H1 (cell line): ENCODE results near the gene TAF1B. TPM values are rescaled to one million over a fixed set of nuclear protein-coding genes. Genes with fewer than 3 reads are reported as not detected.

ENCODE experiments used
- BACH1 ChIP-seq: IDR thresholded peaks from 2 replicates; pipeline ENCODE4 v1.6.1; 2012; ENCODE audit warnings: low read length, improper control_type of control experiment
- CTBP2 ChIP-seq: IDR thresholded peaks from 2 replicates; pipeline ENCODE4 v1.7.0; 2011; ENCODE audit warnings: borderline replicate concordance, mild to moderate bottlenecking, moderate library complexity, mixed read lengths, low read length; ENCODE audit not compliant: insufficient read depth, insufficient read length
- EP300 ChIP-seq, 2 experiments: IDR thresholded peaks; 1 replicate in 1 of 2; 2 replicates in 1 of 2; pipeline ENCODE4 v1.6.1; 2011 to 2012; ENCODE audit warnings: low read depth in 2 of 2, low read length in 2 of 2, mild to moderate bottlenecking in 2 of 2, borderline replicate concordance in 1 of 2, inconsistent platforms in 1 of 2, moderate library complexity in 1 of 2
- GABPA ChIP-seq: IDR thresholded peaks from 2 replicates; pipeline ENCODE4 v1.6.1; 2011; ENCODE audit warnings: mild to moderate bottlenecking, low read length, moderate library complexity, borderline replicate concordance; ENCODE audit not compliant: insufficient read depth
- SRF ChIP-seq: IDR thresholded peaks from 2 replicates; pipeline ENCODE4 v1.6.1; 2011; ENCODE audit warnings: mild to moderate bottlenecking, low read depth, low read length, moderate library complexity
- SUZ12 ChIP-seq: fragments of 200-600 bp; sonication (generic); IDR thresholded peaks from 2 replicates; pipeline ENCODE4 v1.6.1; 2012; ENCODE audit warnings: mild to moderate bottlenecking, inconsistent platforms, low read length, moderate library complexity, mixed read lengths
- polyA plus RNA-seq, 7 experiments: library from polyadenylated mRNA; depleted of rRNA in 3 of 7; stranded (reverse) in 5 of 7; unstranded in 2 of 7; fragments of >200 nt in 5 of 7; fragments of 200-250 nt in 2 of 7; gene quantifications; 1 replicate in 5 of 7; 2 replicates in 1 of 7; 4 replicates in 1 of 7; pipeline versions ENCODE4 v1.2.1 to v1.2.3, GENCODE V29; 2011 to 2013; ENCODE audit warnings: missing spikeins in 2 of 7, mixed read lengths in 2 of 7
- total RNA-seq: library from RNA; stranded (reverse); fragmentation: NEBNext Ultra II Directional; extraction: Animal tissue kit (Norgen Biotek cat#: 25700); gene quantifications from 2 replicates; pipeline ENCODE4 v1.2.1, GENCODE V29; 2021
- TF ChIP-seq, protein P1 (sequence below): IDR thresholded peaks from 2 replicates; pipeline ENCODE4 v1.6.1; 2011; ENCODE audit warnings: low read length, improper control_type of control experiment

Gene TAF1B
- total and polyA plus RNA-seq, 2 of the 8 experiments (the other 6 are each of a cell fraction or from before 2014, with no cell fraction given) = 6.6 to 25.2 TPM

GRCh38 chr2:9846554-9846953 lies 3.3 kb downstream of the TAF1B start (continued):
- TF ChIP-seq, protein P1, sequence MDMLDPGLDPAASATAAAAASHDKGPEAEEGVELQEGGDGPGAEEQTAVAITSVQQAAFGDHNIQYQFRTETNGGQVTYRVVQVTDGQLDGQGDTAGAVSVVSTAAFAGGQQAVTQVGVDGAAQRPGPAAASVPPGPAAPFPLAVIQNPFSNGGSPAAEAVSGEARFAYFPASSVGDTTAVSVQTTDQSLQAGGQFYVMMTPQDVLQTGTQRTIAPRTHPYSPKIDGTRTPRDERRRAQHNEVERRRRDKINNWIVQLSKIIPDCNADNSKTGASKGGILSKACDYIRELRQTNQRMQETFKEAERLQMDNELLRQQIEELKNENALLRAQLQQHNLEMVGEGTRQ = no peak
- TF ChIP-seq EP300 (IDR thresholded peaks at IDR 0.05; ENCODE audit: borderline replicate concordance in 1 of 2, low read depth in 2 of 2, low read length in 2 of 2) (no peak), BACH1 (no peak), SUZ12 (no peak), CTBP2 (no peak), SRF (no peak), GABPA (no peak)
